GM19238 (cell line): ENCODE results near the gene SLC1A1.
"Not testable (repeated sequence)": the region's sequence is repeated elsewhere in the genome, so short reads cannot be mapped to it uniquely, and the experiment has no call there.

ENCODE experiments used
- DNase-seq: peaks from one replicate; pipeline ENCODE4 v3.0.0; 2011; ENCODE audit warnings: low spot score; ENCODE audit not compliant: insufficient read length

The SLC1A1 gene

GRCh38 chr9:4575997-4576396 lies 85.7 kb downstream of the SLC1A1 start:
- DNase-seq: no peak

- no peak for DNase-seq
Measured at GRCh38 chr9:4576448-4576847, 86.2 kb downstream of the SLC1A1 start.

- DNase-seq: no peak
Measured at GRCh38 chr9:4579001-4579400, 88.7 kb downstream of the SLC1A1 start.

- no peak for DNase-seq
Measured at GRCh38 chr9:4581035-4581760, 90.9 kb downstream of the SLC1A1 start.

GRCh38 chr9:4581861-4582565 lies 91.7 kb downstream of the SLC1A1 start:
- no peak for DNase-seq

GRCh38 chr9:4583001-4583400 lies 92.7 kb downstream of the SLC1A1 start:
- no peak for DNase-seq

- DNase-seq: no peak
Measured at GRCh38 chr9:4584636-4585035, 94.4 kb downstream of the SLC1A1 start.

- DNase-seq: no peak
Measured at GRCh38 chr9:4585135-4585534, 94.9 kb downstream of the SLC1A1 start.

GRCh38 chr9:4588721-4589120 lies 98.5 kb downstream of the SLC1A1 start:
- DNase-seq: no peak

GRCh38 chr9:4590430-4591122 lies 100.3 kb downstream of the SLC1A1 start:
- DNase-seq: no peak

GRCh38 chr9:4591123-4591500 lies 100.8 kb downstream of the SLC1A1 start:
- DNase-seq: no peak

GRCh38 chr9:4592295-4592694 lies 102.0 kb downstream of the SLC1A1 start:
- no peak for DNase-seq

GRCh38 chr9:4592886-4593285 lies 102.6 kb downstream of the SLC1A1 start:
- DNase-seq: no peak

- DNase-seq: no peak
Measured at GRCh38 chr9:4594545-4594944, 104.3 kb downstream of the SLC1A1 start.

GRCh38 chr9:4594994-4595393 lies 104.7 kb downstream of the SLC1A1 start:
- DNase-seq: no peak

GRCh38 chr9:4596165-4596922 lies 106.1 kb downstream of the SLC1A1 start:
- no peak for DNase-seq

GRCh38 chr9:4600368-4600767 lies 110.1 kb downstream of the SLC1A1 start:
- DNase-seq: peak; percentile 7

GRCh38 chr9:4603830-4604229 lies 113.6 kb downstream of the SLC1A1 start:
- no peak for DNase-seq

- peak; percentile 23 for DNase-seq
Measured at GRCh38 chr9:4604678-4605095, 114.4 kb downstream of the SLC1A1 start.

- not testable (repeated sequence) for DNase-seq
Measured at GRCh38 chr9:4606033-4606432, 115.8 kb downstream of the SLC1A1 start.

GRCh38 chr9:4614627-4615026 lies 124.4 kb downstream of the SLC1A1 start:
- DNase-seq: no peak

- DNase-seq: no peak
Measured at GRCh38 chr9:4615251-4615650, 125.0 kb downstream of the SLC1A1 start.
